ENCODE results near the gene MYOG. TPM values are rescaled to one million over a fixed set of nuclear protein-coding genes. Genes with fewer than 3 reads are reported as not detected.
A peak's percentile ranks its signal among the peaks of the same experiment; 100 is the strongest.

The MYOG gene
- total and polyA plus RNA-seq, 2 of the 4 experiments (the other 2 are of a cell fraction): not detected

DNA sequence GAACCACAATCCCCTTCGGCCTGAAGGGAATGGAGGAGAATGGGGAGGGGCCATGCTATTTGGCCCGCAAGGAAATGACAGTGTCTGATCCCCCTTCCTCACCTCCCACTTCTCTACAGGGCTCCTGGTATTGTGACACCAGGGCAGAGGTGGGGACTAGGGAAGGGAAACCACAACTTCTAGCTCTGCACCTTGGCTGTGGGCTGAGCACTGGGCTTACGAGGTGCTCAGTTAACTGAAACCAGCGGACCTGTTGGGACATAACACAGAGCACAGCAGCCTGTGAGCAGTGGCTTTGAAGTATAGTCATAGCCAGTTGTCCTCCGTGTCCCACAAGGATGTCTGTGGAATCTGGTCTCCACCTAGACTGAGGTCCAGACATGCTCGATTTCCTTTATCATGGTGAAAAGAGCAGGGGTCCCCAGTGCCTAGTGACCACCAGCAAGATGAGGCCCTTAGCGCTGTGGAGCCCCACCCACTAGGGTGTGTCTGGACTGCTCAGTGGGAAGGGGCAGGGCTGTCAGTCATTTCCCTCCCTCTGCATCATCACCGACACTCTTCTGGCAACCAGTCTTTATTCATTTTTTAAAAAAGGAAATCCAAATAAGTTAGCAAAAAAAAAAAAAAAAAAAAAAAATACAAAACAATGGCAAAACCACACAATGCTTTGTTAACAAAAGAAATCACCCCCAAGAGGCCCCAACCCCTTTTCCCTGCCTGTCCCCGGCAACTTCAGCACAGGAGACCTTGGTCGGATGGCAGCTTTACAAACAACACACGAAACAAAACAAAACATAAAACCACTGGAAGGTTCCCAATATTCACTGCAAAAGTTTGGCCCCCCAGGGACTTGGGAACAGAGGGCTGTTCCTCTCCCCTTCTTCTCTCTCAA lies 3.0 kb downstream of the MYOG start:
- dilution Hi-C loops (cut with HindIII; ENCODE audit: low sequenced_read_pairs, unreplicated experiment) (no loop called here), in situ Hi-C loops (cut with MboI; ENCODE audit: low sequenced_read_pairs) (no loop called here), intact Hi-C loops (cut with micrococcal nuclease) (no loop called here)
- Histone ChIP-seq H2BK15ac (ENCODE audit: low read depth, low read length) (no peak overlapping the region), H3K56ac (ENCODE audit: extremely low read depth, insufficient read depth, low read length) (no peak overlapping the region), H3K36me3 (ENCODE audit: control insufficient read depth, insufficient read depth, low read length) (no peaks in the 10 kb centered on the region; the same call in 1 of the 2 replicates), H2BK20ac (ENCODE audit: low read depth, low read length) (no peak overlapping the region), H3K79me1 (ENCODE audit: low read depth in 1 of 2, low read length in 2 of 2) (no peaks in the 10 kb centered on the region), H3K27me3 (ENCODE audit: control insufficient read depth, insufficient read depth, low read length) (peaks cover 55% of the 10 kb centered on the region), H3K27ac (ENCODE audit: insufficient read depth, low read length) (no peak overlapping the region), H2BK5ac (ENCODE audit: low read depth, low read length, poor library complexity, severe bottlenecking) (no peak overlapping the region), H3K14ac (replicated peaks; ENCODE audit: low read depth, low read length) (no peak overlapping the region), H3K9me1 (ENCODE audit: insufficient read depth, low read length) (no peaks in the 10 kb centered on the region), H3K9me3 (ENCODE audit: control insufficient read depth, insufficient read depth, low read length) (no peaks in the 10 kb centered on the region), H3K4me2 (ENCODE audit: low read depth, low read length) (no peak overlapping the region), H3K9ac (ENCODE audit: low read depth, low read length) (no peak overlapping the region), H3K18ac (ENCODE audit: low read depth, low read length) (no peak overlapping the region), H3K4me3 (ENCODE audit: insufficient read depth, low read depth, low read length) (no peak overlapping the region), H4K91ac (ENCODE audit: insufficient read depth, low read depth, low read length) (no peak overlapping the region), H4K8ac (ENCODE audit: low read depth in 2 of 2, low read length in 2 of 2) (no peak overlapping the region), H2AK9ac (replicated peaks; ENCODE audit: low read depth, low read length, poor library complexity) (peak overlapping the region; percentile 31), H3K23ac (ENCODE audit: low read depth, low read length) (no peak overlapping the region), H3K4ac (ENCODE audit: low read depth, low read length) (no peak overlapping the region), H2BK120ac (ENCODE audit: low read depth, low read length) (no peak overlapping the region), H4K5ac (ENCODE audit: low read depth, low read length) (no peak overlapping the region), H2AK5ac (ENCODE audit: low read depth, low read length) (no peak overlapping the region), H4K20me1 (ENCODE audit: insufficient read depth, low read length) (no peaks in the 10 kb centered on the region), H2AFZ (replicated peaks; ENCODE audit: low read length, poor library complexity) (peak overlapping the region; percentile 33), H3K4me1 (ENCODE audit: control insufficient read depth, insufficient read depth, low read length) (no peaks in the 10 kb centered on the region)
- ChIA-PET POLR2A (ENCODE audit: unreplicated experiment) (no interaction called here), CTCF (no interaction called here)
- 77% methylated on average over 3 of the region's 11 CpGs; no CpG with 5 or more reads in 1 of the 2 experiments for WGBS, 2 experiments (ENCODE audit: extremely low coverage in 2 of 2, insufficient read length in 1 of 2)
- ATAC-seq (ENCODE audit: low read depth) (no peak), DNase-seq (no peak)
- BruUV-seq (replicated peaks): no TSS peak
- TF ChIP-seq RFX5 (IDR thresholded peaks at IDR 0.05; ENCODE audit: low read depth, low read length) (no peak), NFE2L2 (IDR thresholded peaks at IDR 0.05; ENCODE audit: low read depth, low read length) (no peak), FOS (IDR thresholded peaks at IDR 0.05; ENCODE audit: low read depth, low read length) (no peak), MAZ (IDR thresholded peaks at IDR 0.05; ENCODE audit: borderline replicate concordance, low read depth, low read length) (no peak), MAFK (IDR thresholded peaks at IDR 0.05; ENCODE audit: low read depth, low read length) (no peak), CHD1 (IDR thresholded peaks at IDR 0.05; ENCODE audit: low read depth, low read length) (no peak), CEBPB (IDR thresholded peaks at IDR 0.05; ENCODE audit: low read depth, low read length) (no peak), RCOR1 (IDR thresholded peaks at IDR 0.05; ENCODE audit: insufficient replicate concordance, low read length) (no peak), RAD21 (IDR thresholded peaks at IDR 0.05; ENCODE audit: low read length) (no peak), BHLHE40 (IDR thresholded peaks at IDR 0.05; ENCODE audit: low read depth, low read length) (no peak), SMC3 (IDR thresholded peaks at IDR 0.05; ENCODE audit: low read depth, low read length) (no peak), POLR2A (IDR thresholded peaks at IDR 0.05; ENCODE audit: low read depth, low read length) (no peak)
- TF ChIP-seq, protein P1, sequence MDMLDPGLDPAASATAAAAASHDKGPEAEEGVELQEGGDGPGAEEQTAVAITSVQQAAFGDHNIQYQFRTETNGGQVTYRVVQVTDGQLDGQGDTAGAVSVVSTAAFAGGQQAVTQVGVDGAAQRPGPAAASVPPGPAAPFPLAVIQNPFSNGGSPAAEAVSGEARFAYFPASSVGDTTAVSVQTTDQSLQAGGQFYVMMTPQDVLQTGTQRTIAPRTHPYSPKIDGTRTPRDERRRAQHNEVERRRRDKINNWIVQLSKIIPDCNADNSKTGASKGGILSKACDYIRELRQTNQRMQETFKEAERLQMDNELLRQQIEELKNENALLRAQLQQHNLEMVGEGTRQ (IDR thresholded peaks at IDR 0.05; ENCODE audit: low read depth, low read length): no peak
- TF ChIP-seq, protein P2, sequence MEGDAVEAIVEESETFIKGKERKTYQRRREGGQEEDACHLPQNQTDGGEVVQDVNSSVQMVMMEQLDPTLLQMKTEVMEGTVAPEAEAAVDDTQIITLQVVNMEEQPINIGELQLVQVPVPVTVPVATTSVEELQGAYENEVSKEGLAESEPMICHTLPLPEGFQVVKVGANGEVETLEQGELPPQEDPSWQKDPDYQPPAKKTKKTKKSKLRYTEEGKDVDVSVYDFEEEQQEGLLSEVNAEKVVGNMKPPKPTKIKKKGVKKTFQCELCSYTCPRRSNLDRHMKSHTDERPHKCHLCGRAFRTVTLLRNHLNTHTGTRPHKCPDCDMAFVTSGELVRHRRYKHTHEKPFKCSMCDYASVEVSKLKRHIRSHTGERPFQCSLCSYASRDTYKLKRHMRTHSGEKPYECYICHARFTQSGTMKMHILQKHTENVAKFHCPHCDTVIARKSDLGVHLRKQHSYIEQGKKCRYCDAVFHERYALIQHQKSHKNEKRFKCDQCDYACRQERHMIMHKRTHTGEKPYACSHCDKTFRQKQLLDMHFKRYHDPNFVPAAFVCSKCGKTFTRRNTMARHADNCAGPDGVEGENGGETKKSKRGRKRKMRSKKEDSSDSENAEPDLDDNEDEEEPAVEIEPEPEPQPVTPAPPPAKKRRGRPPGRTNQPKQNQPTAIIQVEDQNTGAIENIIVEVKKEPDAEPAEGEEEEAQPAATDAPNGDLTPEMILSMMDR (conservative IDR thresholded peaks at IDR 0.05; ENCODE audit: low read depth, low read length): no peak
- TF ChIP-seq, protein P3, sequence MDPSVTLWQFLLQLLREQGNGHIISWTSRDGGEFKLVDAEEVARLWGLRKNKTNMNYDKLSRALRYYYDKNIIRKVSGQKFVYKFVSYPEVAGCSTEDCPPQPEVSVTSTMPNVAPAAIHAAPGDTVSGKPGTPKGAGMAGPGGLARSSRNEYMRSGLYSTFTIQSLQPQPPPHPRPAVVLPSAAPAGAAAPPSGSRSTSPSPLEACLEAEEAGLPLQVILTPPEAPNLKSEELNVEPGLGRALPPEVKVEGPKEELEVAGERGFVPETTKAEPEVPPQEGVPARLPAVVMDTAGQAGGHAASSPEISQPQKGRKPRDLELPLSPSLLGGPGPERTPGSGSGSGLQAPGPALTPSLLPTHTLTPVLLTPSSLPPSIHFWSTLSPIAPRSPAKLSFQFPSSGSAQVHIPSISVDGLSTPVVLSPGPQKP (IDR thresholded peaks at IDR 0.05; ENCODE audit: borderline replicate concordance, low read depth, low read length): no peak

Data from IMR-90 (cell line).